NCI-H1694 (cell line): Measurements from ENCODE around the gene PCBP3.

Source experiments
- DNase-seq: peaks from one replicate; lab custom pipeline; 2025; lab: John Stamatoyannopoulos, UW

Gene PCBP3

GRCh38 chr21:45753445-45753844 lies 109.9 kb downstream of the PCBP3 start:
- DNase-seq = no peak

GRCh38 chr21:45756029-45756428 lies 112.5 kb downstream of the PCBP3 start:
- DNase-seq = no peak

- no peak for DNase-seq
Measured at GRCh38 chr21:45756669-45757068, 113.1 kb downstream of the PCBP3 start.

GRCh38 chr21:45761704-45762103 lies 118.2 kb downstream of the PCBP3 start:
- DNase-seq = no peak

- DNase-seq = no peak
Measured at GRCh38 chr21:45763074-45763473, 119.5 kb downstream of the PCBP3 start.

GRCh38 chr21:45763506-45763905 lies 120.0 kb downstream of the PCBP3 start:
- no peak for DNase-seq

GRCh38 chr21:45764792-45765191 lies 121.3 kb downstream of the PCBP3 start:
- DNase-seq = no peak

- no peak for DNase-seq
Measured at GRCh38 chr21:45765375-45765774, 121.8 kb downstream of the PCBP3 start.

GRCh38 chr21:45766055-45766454 lies 122.5 kb downstream of the PCBP3 start:
- DNase-seq = no peak

GRCh38 chr21:45766501-45766900 lies 123.0 kb downstream of the PCBP3 start:
- DNase-seq = no peak

GRCh38 chr21:45767071-45768006 lies 123.8 kb downstream of the PCBP3 start:
- DNase-seq = no peak

- DNase-seq = no peak
Measured at GRCh38 chr21:45768011-45768739, 124.7 kb downstream of the PCBP3 start.

GRCh38 chr21:45768740-45769048 lies 125.2 kb downstream of the PCBP3 start:
- DNase-seq = no peak

- DNase-seq = no peak
Measured at GRCh38 chr21:45769294-45769693, 125.8 kb downstream of the PCBP3 start.

- no peak for DNase-seq
Measured at GRCh38 chr21:45769896-45770295, 126.4 kb downstream of the PCBP3 start.

GRCh38 chr21:45772180-45772579 lies 128.7 kb downstream of the PCBP3 start:
- DNase-seq = no peak

GRCh38 chr21:45774291-45774690 lies 130.8 kb downstream of the PCBP3 start:
- DNase-seq = no peak

GRCh38 chr21:45776971-45777370 lies 133.4 kb downstream of the PCBP3 start:
- DNase-seq = no peak

GRCh38 chr21:45778686-45779085 lies 135.2 kb downstream of the PCBP3 start:
- no peak for DNase-seq

- DNase-seq = no peak
Measured at GRCh38 chr21:45779226-45779625, 135.7 kb downstream of the PCBP3 start.

- DNase-seq = no peak
Measured at GRCh38 chr21:45780647-45781046, 137.1 kb downstream of the PCBP3 start.

GRCh38 chr21:45781741-45782140 lies 138.2 kb downstream of the PCBP3 start:
- no peak for DNase-seq

- DNase-seq = no peak
Measured at GRCh38 chr21:45786660-45787059, 143.1 kb downstream of the PCBP3 start.
